Measurements from ENCODE around the gene BTBD16. TPM values are rescaled to one million over a fixed set of nuclear protein-coding genes. Genes with fewer than 3 reads are reported as not detected.

Gene BTBD16
- total RNA-seq, 2 donors from 2014 or later = 0.62 TPM; not detected in 1

DNA sequence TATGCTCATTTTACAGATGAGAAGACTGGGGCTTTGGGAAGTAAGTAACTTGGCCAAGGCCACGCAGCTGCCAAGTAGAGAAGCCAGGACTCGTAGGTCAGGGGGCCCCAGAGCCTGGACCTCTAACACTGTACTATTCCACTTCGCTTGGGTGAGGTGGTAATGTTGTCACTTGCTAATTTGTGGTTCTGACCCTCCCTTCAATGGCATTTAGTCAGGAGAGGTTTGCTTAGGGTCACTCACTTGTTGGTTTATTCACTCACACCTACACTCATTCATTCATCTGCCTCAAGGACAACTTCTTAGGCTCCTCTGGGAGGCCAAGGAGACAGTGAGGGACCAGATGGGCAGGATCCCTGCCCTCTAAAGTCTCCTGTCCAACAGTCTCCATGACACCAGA, 21.3 kb downstream of the BTBD16 start:
- Histone ChIP-seq H3K36me3 (no peaks in the 10 kb centered on the region), H3K27ac (no peak overlapping the region), H3K4me1 (replicated peaks) (no peaks in the 10 kb centered on the region), H3K9me3 (no peaks in the 10 kb centered on the region), H3K4me3 (no peak overlapping the region), H3K27me3 (replicated peaks; ENCODE audit: insufficient read depth) (no peaks in the 10 kb centered on the region)
- no peak for DNase-seq (ENCODE audit: low spot score)
- WGBS = 84% methylated on average over 3 of the region's 3 CpGs
- TF ChIP-seq, protein P1, sequence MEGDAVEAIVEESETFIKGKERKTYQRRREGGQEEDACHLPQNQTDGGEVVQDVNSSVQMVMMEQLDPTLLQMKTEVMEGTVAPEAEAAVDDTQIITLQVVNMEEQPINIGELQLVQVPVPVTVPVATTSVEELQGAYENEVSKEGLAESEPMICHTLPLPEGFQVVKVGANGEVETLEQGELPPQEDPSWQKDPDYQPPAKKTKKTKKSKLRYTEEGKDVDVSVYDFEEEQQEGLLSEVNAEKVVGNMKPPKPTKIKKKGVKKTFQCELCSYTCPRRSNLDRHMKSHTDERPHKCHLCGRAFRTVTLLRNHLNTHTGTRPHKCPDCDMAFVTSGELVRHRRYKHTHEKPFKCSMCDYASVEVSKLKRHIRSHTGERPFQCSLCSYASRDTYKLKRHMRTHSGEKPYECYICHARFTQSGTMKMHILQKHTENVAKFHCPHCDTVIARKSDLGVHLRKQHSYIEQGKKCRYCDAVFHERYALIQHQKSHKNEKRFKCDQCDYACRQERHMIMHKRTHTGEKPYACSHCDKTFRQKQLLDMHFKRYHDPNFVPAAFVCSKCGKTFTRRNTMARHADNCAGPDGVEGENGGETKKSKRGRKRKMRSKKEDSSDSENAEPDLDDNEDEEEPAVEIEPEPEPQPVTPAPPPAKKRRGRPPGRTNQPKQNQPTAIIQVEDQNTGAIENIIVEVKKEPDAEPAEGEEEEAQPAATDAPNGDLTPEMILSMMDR (IDR thresholded peaks at IDR 0.05) = no peak
- TF ChIP-seq POLR2AphosphoS5 (IDR thresholded peaks at IDR 0.05) (no peak), POLR2A (IDR thresholded peaks at IDR 0.05) (no peak)
- intact Hi-C loops (cut with DNase I) = no loop called here

DNA sequence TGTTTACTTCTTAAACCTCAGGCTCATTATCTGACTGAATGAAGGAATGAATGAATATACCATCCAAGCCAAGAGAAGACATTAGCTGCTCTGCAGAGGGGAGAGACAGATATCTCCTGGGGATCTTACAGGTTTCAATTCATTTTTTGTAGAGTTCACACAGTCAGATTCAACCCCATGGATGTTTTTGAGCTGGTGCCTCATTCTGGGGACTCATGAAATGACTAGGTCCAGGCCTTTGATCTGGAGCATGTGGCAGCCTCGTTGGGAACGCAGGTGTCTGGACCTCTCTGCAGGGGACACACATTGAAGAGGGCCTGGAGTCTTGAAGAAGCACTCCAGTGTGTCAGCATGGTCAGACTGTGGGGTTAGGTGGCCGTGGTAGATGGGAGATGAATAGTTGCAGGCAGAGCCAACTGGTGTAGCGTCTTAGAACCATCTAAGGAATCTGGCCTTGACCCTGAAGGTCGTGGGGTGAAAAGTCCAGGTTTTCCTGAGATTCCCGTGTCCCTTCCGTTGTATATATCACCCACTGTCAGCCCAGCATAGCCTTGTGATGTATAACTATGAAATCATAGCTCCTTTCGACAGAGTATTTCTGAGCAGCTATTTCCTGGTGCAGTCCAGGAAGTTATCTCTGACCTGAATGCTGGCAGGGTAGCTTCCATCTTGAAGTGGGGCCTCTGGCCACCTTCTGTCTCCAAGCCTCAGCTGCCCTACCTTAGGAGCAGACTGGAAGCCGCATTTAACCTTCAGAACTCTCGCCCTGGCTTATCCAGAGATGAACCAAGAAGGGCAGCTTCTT, 22.3 kb downstream of the BTBD16 start:
- H3K27ac ChIP-seq = no peak overlapping the region
- H3K4me1 ChIP-seq (replicated peaks) = no peaks in the 10 kb centered on the region
- no peaks in the 10 kb centered on the region for H3K9me3 ChIP-seq
- TF ChIP-seq POLR2AphosphoS5 (IDR thresholded peaks at IDR 0.05) = no peak
- TF ChIP-seq, protein P1 (IDR thresholded peaks at IDR 0.05) = no peak
- no peak for TF ChIP-seq POLR2A (IDR thresholded peaks at IDR 0.05)
- H3K36me3 ChIP-seq = no peaks in the 10 kb centered on the region
- 79% methylated on average over 10 of the region's 10 CpGs for WGBS
- no peak overlapping the region for H3K4me3 ChIP-seq
- intact Hi-C loops (cut with DNase I) = no loop called here
- DNase-seq (ENCODE audit: low spot score) = no peak
- no peaks in the 10 kb centered on the region for H3K27me3 ChIP-seq (replicated peaks; ENCODE audit: insufficient read depth)

DNA sequence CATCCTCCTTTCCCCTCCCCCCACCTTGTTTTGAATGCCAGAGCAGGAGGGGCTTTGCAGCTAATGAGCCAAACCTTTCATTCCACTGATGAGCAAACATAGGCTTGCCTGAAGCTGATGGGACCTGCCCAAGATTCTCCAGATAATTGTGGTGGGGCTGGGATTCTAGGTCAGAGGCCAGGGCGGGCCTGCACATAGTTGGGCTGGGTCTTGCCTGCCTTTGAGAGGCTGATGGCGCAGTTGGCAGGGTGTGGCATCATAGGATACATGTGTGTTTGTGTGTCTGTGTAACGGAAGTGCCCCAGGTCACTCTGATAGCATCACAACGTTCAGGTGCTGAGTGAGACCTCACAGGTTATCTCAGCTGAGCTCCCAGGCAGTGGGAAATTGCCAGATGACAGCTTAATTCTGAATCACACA, 22.9 kb downstream of the BTBD16 start:
- no peaks in the 10 kb centered on the region for H3K9me3 ChIP-seq
- no peak for DNase-seq (ENCODE audit: low spot score)
- no peaks in the 10 kb centered on the region for H3K27me3 ChIP-seq (replicated peaks; ENCODE audit: insufficient read depth)
- TF ChIP-seq, protein P1 (IDR thresholded peaks at IDR 0.05) = no peak
- WGBS = 35% methylated on average over 4 of the region's 4 CpGs
- H3K36me3 ChIP-seq = no peaks in the 10 kb centered on the region
- intact Hi-C loops (cut with DNase I) = no loop called here
- no peak overlapping the region for H3K4me3 ChIP-seq
- no peak overlapping the region for H3K27ac ChIP-seq
- H3K4me1 ChIP-seq (replicated peaks) = no peaks in the 10 kb centered on the region

DNA sequence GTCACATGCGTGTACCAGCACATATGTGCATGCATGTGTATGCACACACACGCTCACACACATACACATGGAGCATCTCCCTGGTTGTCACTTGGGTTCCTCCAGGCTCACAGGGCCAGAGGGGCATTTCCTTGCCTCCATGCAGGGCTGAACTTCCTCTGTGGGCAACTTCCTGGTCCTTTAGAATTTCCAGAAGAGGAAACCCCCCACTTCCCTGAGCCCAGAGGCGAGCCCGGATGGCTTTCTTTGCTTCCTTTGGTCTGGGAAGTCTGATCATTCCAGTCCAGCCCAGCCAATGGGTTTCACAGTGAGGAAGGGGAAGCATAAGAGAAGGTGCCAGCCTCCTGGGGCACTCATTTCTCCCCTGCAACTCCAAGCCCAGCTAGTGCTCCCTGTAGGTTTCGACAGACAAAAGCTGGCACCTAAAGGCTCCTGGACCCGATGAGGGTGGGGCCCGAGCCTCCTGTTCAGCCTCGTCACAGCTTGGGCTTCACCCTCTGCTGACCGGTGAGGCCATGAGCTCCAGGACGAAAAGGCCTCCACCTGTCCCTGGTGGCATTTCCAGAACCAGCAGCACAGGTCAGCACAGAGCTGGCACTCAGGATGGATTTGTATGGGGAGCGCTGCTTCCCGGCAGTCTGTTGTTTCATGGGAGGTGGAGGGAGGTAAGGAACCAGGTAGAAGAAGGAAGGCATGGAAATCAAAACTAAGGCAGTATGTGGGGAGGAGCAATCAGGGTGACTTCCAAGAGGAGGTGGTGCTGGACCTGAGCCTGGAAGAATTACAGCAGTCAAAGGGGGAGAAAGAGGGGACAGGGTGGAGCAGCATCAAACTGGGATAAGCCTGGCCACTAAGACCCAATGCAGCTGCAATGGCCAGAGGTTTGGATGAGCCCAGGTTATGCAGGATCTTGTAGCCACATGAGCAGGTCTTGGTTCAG, 23.7 kb downstream of the BTBD16 start:
- no peaks in the 10 kb centered on the region for H3K36me3 ChIP-seq
- no peaks in the 10 kb centered on the region for H3K27me3 ChIP-seq (replicated peaks; ENCODE audit: insufficient read depth)
- no peak for DNase-seq (ENCODE audit: low spot score)
- H3K4me3 ChIP-seq = no peak overlapping the region
- intact Hi-C loops (cut with DNase I) = loop anchor here (5.0 kb wide), 1 partner anchor 48 kb away; no protein-coding TSS in a partner anchor
- TF ChIP-seq POLR2A (IDR thresholded peaks at IDR 0.05) (no peak), POLR2AphosphoS5 (IDR thresholded peaks at IDR 0.05) (no peak)
- TF ChIP-seq, protein P1 (IDR thresholded peaks at IDR 0.05) = no peak
- no peaks in the 10 kb centered on the region for H3K4me1 ChIP-seq (replicated peaks)
- H3K27ac ChIP-seq = no peak overlapping the region
- H3K9me3 ChIP-seq = no peaks in the 10 kb centered on the region
- WGBS = 94% methylated on average over 12 of the region's 12 CpGs

All from prostate gland (tissue), 2 donors.